ENCODE measurements around the gene BNC2. TPM values are rescaled to one million over a fixed set of nuclear protein-coding genes. Genes with fewer than 3 reads are reported as not detected.
A peak's percentile ranks its signal among the peaks of the same experiment; 100 is the strongest.

Gene BNC2
- total RNA-seq, 1 donor = 53.9 TPM

DNA sequence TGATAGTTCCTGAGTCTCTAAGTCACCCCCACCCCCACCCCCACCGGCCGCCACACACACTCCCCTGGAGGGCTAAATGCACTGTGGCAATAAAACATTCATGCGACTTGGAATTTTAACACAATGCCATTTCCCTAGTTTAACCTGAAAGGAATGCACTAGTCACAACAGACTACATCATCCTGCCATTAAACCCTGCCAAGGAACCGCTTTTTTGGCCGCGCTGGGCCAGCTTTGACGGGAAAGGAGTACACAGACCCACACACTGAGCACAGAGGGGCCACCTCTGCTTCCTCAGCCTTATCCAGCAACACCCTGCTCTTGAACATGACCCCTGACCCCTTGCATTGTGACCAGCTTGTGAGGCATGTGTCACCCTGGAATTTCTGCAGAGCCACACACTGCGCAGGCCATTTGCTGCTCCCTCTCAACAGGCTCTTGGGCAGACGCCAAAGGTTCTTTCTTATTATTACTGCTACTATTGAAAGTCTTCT is 165.3 kb downstream of the BNC2 start:
- Histone ChIP-seq H3K27ac (ENCODE audit: low read depth, low read length) (peak overlapping the region; percentile 96), H4K20me1 (ENCODE audit: insufficient read depth, low read length) (no peaks in the 10 kb centered on the region), H3K79me2 (ENCODE audit: insufficient read depth, low read length) (peaks cover 45% of the 10 kb centered on the region), H2AFZ (ENCODE audit: low read length) (peak overlapping the region; percentile 44), H3K4me3 (ENCODE audit: insufficient read depth, low read length) (peak overlapping the region; percentile 68), H3K4me1 (ENCODE audit: insufficient read depth, low read length) (peaks cover 55% of the 10 kb centered on the region), H3K36me3 (ENCODE audit: insufficient read depth, low read length) (no peaks in the 10 kb centered on the region), H3K27me3 (ENCODE audit: insufficient read depth, low read length) (no peaks in the 10 kb centered on the region), H3K9me3 (ENCODE audit: low read depth, low read length) (no peaks in the 10 kb centered on the region), H3K4me2 (ENCODE audit: insufficient read depth, low read length) (peak overlapping the region; percentile 82)
- peak; percentile 87 for DNase-seq (ENCODE audit: insufficient read length, low spot score, missing footprints)
- TF ChIP-seq CTCF (IDR thresholded peaks at IDR 0.05; ENCODE audit: extremely low read depth, low read depth, low read length) = no peak

- peak; percentile 80 for DNase-seq (ENCODE audit: insufficient read length, low spot score, missing footprints)
- Histone ChIP-seq H3K79me2 (ENCODE audit: insufficient read depth, low read length) (peaks cover 52% of the 10 kb centered on the region), H3K36me3 (ENCODE audit: insufficient read depth, low read length) (no peaks in the 10 kb centered on the region), H3K27ac (ENCODE audit: low read depth, low read length) (peak overlapping the region; percentile 96), H3K4me3 (ENCODE audit: insufficient read depth, low read length) (peak overlapping the region; percentile 68), H2AFZ (ENCODE audit: low read length) (peak overlapping the region; percentile 48), H3K9me3 (ENCODE audit: low read depth, low read length) (no peaks in the 10 kb centered on the region), H3K27me3 (ENCODE audit: insufficient read depth, low read length) (no peaks in the 10 kb centered on the region), H3K4me2 (ENCODE audit: insufficient read depth, low read length) (peak overlapping the region; percentile 82), H3K4me1 (ENCODE audit: insufficient read depth, low read length) (peaks cover 55% of the 10 kb centered on the region), H4K20me1 (ENCODE audit: insufficient read depth, low read length) (no peaks in the 10 kb centered on the region)
- TF ChIP-seq CTCF (IDR thresholded peaks at IDR 0.05; ENCODE audit: extremely low read depth, low read depth, low read length) = no peak
Observed at GRCh38 chr9:16704116-16705110, 166.1 kb downstream of the BNC2 start.

GRCh38 chr9:16701347-16701746 is 169.1 kb downstream of the BNC2 start:
- Histone ChIP-seq H3K27ac (ENCODE audit: low read depth, low read length) (no peak overlapping the region), H3K36me3 (ENCODE audit: insufficient read depth, low read length) (no peaks in the 10 kb centered on the region), H3K4me2 (ENCODE audit: insufficient read depth, low read length) (no peak overlapping the region), H2AFZ (ENCODE audit: low read length) (no peak overlapping the region), H3K9me3 (ENCODE audit: low read depth, low read length) (no peaks in the 10 kb centered on the region), H3K79me2 (ENCODE audit: insufficient read depth, low read length) (peaks cover 46% of the 10 kb centered on the region), H3K4me1 (ENCODE audit: insufficient read depth, low read length) (peaks cover 41% of the 10 kb centered on the region), H3K4me3 (ENCODE audit: insufficient read depth, low read length) (no peak overlapping the region), H3K27me3 (ENCODE audit: insufficient read depth, low read length) (no peaks in the 10 kb centered on the region), H4K20me1 (ENCODE audit: insufficient read depth, low read length) (no peaks in the 10 kb centered on the region)
- TF ChIP-seq CTCF (IDR thresholded peaks at IDR 0.05; ENCODE audit: extremely low read depth, low read depth, low read length) = no peak
- DNase-seq (ENCODE audit: insufficient read length, low spot score, missing footprints) = no peak

DNA sequence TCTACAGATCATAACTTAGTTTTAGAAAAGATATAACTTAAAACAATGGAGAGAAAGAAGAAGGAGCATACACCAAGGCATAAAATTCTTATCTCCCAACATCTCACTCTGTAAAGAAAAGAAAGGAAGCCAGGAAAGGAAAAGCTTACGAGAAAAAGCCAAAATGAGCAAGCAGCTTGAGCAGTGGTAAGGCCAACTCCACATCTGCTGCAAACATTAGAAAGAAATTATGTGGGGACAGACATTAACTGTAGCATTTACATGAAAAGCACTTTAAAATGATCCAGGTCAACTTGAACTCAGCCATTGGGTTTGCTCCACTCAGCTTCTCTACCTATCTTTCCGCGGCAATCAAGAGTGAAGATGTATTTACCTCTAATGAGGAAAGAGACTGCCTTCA is 176.9 kb downstream of the BNC2 start:
- H3K4me3 ChIP-seq (ENCODE audit: insufficient read depth, low read length) = no peak overlapping the region
- no peak for DNase-seq (ENCODE audit: insufficient read length, low spot score, missing footprints)
- H3K4me2 ChIP-seq (ENCODE audit: insufficient read depth, low read length) = no peak overlapping the region
- H3K79me2 ChIP-seq (ENCODE audit: insufficient read depth, low read length) = peaks cover 64% of the 10 kb centered on the region
- no peak overlapping the region for H2AFZ ChIP-seq (ENCODE audit: low read length)
- peaks cover 12% of the 10 kb centered on the region for H3K4me1 ChIP-seq (ENCODE audit: insufficient read depth, low read length)
- H3K36me3 ChIP-seq (ENCODE audit: insufficient read depth, low read length) = no peaks in the 10 kb centered on the region
- TF ChIP-seq CTCF (IDR thresholded peaks at IDR 0.05; ENCODE audit: extremely low read depth, low read depth, low read length) = no peak
- no peaks in the 10 kb centered on the region for H3K9me3 ChIP-seq (ENCODE audit: low read depth, low read length)
- no peaks in the 10 kb centered on the region for H4K20me1 ChIP-seq (ENCODE audit: insufficient read depth, low read length)
- H3K27me3 ChIP-seq (ENCODE audit: insufficient read depth, low read length) = no peaks in the 10 kb centered on the region
- H3K27ac ChIP-seq (ENCODE audit: low read depth, low read length) = no peak overlapping the region
